NCI-H2081 (cell line): ENCODE measurements around the gene PEPD.

Source experiments
- DNase-seq, 2 experiments: peaks; one replicate each; lab custom pipeline; 2025; lab: John Stamatoyannopoulos, UW

PEPD gene

GRCh38 chr19:33383720-33384292 is 137.8 kb downstream of the PEPD start:
- no peak for DNase-seq

- DNase-seq, result no peak
Observed at GRCh38 chr19:33382982-33383381, 138.6 kb downstream of the PEPD start.

GRCh38 chr19:33382006-33382405 is 139.6 kb downstream of the PEPD start:
- peak in 1 of 2 experiments; percentile 0 for DNase-seq

GRCh38 chr19:33381101-33381500 is 140.5 kb downstream of the PEPD start:
- no peak for DNase-seq

- no peak for DNase-seq
Observed at GRCh38 chr19:33379151-33379829, 142.3 kb downstream of the PEPD start.

GRCh38 chr19:33377586-33378475 is 143.8 kb downstream of the PEPD start:
- no peak for DNase-seq

- no peak for DNase-seq
Observed at GRCh38 chr19:33376941-33377557, 144.5 kb downstream of the PEPD start.

GRCh38 chr19:33376423-33376822 is 145.2 kb downstream of the PEPD start:
- DNase-seq, result no peak

GRCh38 chr19:33375837-33376159 is 145.8 kb downstream of the PEPD start:
- no peak for DNase-seq

GRCh38 chr19:33375156-33375836 is 146.3 kb downstream of the PEPD start:
- no peak for DNase-seq

- DNase-seq, result peak in 1 of 2 experiments; percentile 36
Observed at GRCh38 chr19:33374236-33374714, 147.3 kb downstream of the PEPD start.

- peak; percentile 85 for DNase-seq
Observed at GRCh38 chr19:33373453-33374235, 147.9 kb downstream of the PEPD start, which contains the start of gene CEBPG. CEBPG (plus strand) TSS chr19:33373709; CDS start chr19:33379240, 5,531 bp downstream.

- no peak for DNase-seq
Observed at GRCh38 chr19:33370783-33371182, 150.8 kb downstream of the PEPD start.

GRCh38 chr19:33368074-33368864 is 153.3 kb downstream of the PEPD start:
- DNase-seq, result no peak

GRCh38 chr19:33366897-33367296 is 154.7 kb downstream of the PEPD start:
- DNase-seq, result no peak

- no peak for DNase-seq
Observed at GRCh38 chr19:33366127-33366526, 155.5 kb downstream of the PEPD start.

GRCh38 chr19:33365691-33366090 is 155.9 kb downstream of the PEPD start:
- no peak for DNase-seq

- no peak for DNase-seq
Observed at GRCh38 chr19:33363476-33363875, 158.1 kb downstream of the PEPD start.

GRCh38 chr19:33362508-33363228 is 158.9 kb downstream of the PEPD start:
- no peak for DNase-seq
